Measurements from ENCODE around the gene CUL9.
"Not testable (repeated sequence)": the region's sequence is repeated elsewhere in the genome, so short reads cannot be mapped to it uniquely, and the experiment has no call there.

The CUL9 gene

GRCh38 chr6:43181942-43182860 is at the start of gene CUL9:
CUL9 (plus strand) TSS chr6:43182196; CDS start chr6:43184311, 2,115 bp downstream.
- DNase-seq (ENCODE audit: low read depth in 2 of 2), result peak; percentile 64 to 79

- no peak for DNase-seq (ENCODE audit: low read depth in 2 of 2)
Observed at GRCh38 chr6:43138267-43138666, 43.7 kb upstream of the CUL9 start.

GRCh38 chr6:43139973-43140372 is 42.0 kb upstream of the CUL9 start:
- not testable (repeated sequence) for DNase-seq (ENCODE audit: low read depth in 2 of 2)

GRCh38 chr6:43141644-43142043 is 40.4 kb upstream of the CUL9 start:
- no peak for DNase-seq (ENCODE audit: low read depth in 2 of 2)

- no peak for DNase-seq (ENCODE audit: low read depth in 2 of 2)
Observed at GRCh38 chr6:43142101-43142500, 39.9 kb upstream of the CUL9 start.

- peak; percentile 58 to 72 for DNase-seq (ENCODE audit: low read depth in 2 of 2)
Observed at GRCh38 chr6:43143235-43144128, 38.5 kb upstream of the CUL9 start.

- no peak for DNase-seq (ENCODE audit: low read depth in 2 of 2)
Observed at GRCh38 chr6:43144879-43145278, 37.1 kb upstream of the CUL9 start.

GRCh38 chr6:43146261-43146660 is 35.7 kb upstream of the CUL9 start:
- no peak for DNase-seq (ENCODE audit: low read depth in 2 of 2)

GRCh38 chr6:43146709-43147688 is 35.0 kb upstream of the CUL9 start:
- no peak for DNase-seq (ENCODE audit: low read depth in 2 of 2)

GRCh38 chr6:43147691-43148477 is 34.1 kb upstream of the CUL9 start:
- DNase-seq (ENCODE audit: low read depth in 2 of 2), result no peak

GRCh38 chr6:43149265-43149664 is 32.7 kb upstream of the CUL9 start:
- no peak for DNase-seq (ENCODE audit: low read depth in 2 of 2)

- DNase-seq (ENCODE audit: low read depth in 2 of 2), result no peak
Observed at GRCh38 chr6:43150051-43150751, 31.8 kb upstream of the CUL9 start.

- DNase-seq (ENCODE audit: low read depth in 2 of 2), result no peak
Observed at GRCh38 chr6:43159599-43159998, 22.4 kb upstream of the CUL9 start.

GRCh38 chr6:43163899-43164298 is 18.1 kb upstream of the CUL9 start:
- no peak for DNase-seq (ENCODE audit: low read depth in 2 of 2)

GRCh38 chr6:43170417-43170930 is 11.5 kb upstream of the CUL9 start:
- DNase-seq (ENCODE audit: low read depth in 2 of 2), result no peak

GRCh38 chr6:43170931-43171706 is 10.9 kb upstream of the CUL9 start, which contains the start of gene SRF:
SRF (plus strand) TSS chr6:43171269; CDS start chr6:43171657, 388 bp downstream.
- peak; percentile 98 to 99 for DNase-seq (ENCODE audit: low read depth in 2 of 2)

GRCh38 chr6:43171707-43172103 is 10.3 kb upstream of the CUL9 start:
- no peak for DNase-seq (ENCODE audit: low read depth in 2 of 2)

GRCh38 chr6:43172104-43173007 is 9.6 kb upstream of the CUL9 start:
- DNase-seq (ENCODE audit: low read depth in 2 of 2), result no peak

Measured in stimulated activated CD4-positive, alpha-beta T cell treated with anti-CD3 and anti-CD28 coated beads, Interleukin-15, amount 100 ng/mL, for 48 hours (primary cell).